A204.1 (cell line): ENCODE results near the gene BTG2.
"Not testable (repeated sequence)": the region's sequence is repeated elsewhere in the genome, so short reads cannot be mapped to it uniquely, and the experiment has no call there.

Experiments
- FAIRE-seq: peaks from 2 replicates; lab custom pipeline; 2012; peaks lifted over from hg19 to GRCh38; lab: Jason Lieb, UNC

The BTG2 gene

GRCh38 chr1:203295796-203296195 is 9.5 kb upstream of the BTG2 start:
- FAIRE-seq = no peak

- FAIRE-seq = no peak
These were observed 8.8 kb upstream of the BTG2 start for GRCh38 chr1:203296460-203297073.

GRCh38 chr1:203299169-203299568 is 6.2 kb upstream of the BTG2 start:
- no peak for FAIRE-seq

- FAIRE-seq = not testable (repeated sequence)
These were observed 5.4 kb upstream of the BTG2 start for GRCh38 chr1:203299719-203300429.

- FAIRE-seq = no peak
These were observed 4.6 kb upstream of the BTG2 start for GRCh38 chr1:203300441-203301330.

GRCh38 chr1:203301331-203301668 is 4.0 kb upstream of the BTG2 start:
- no peak for FAIRE-seq

- FAIRE-seq = no peak
These were observed 2.9 kb upstream of the BTG2 start for GRCh38 chr1:203302456-203302855.

- FAIRE-seq = no peak
These were observed 2.4 kb upstream of the BTG2 start for GRCh38 chr1:203302894-203303293.

GRCh38 chr1:203304391-203304918 is 864 bp upstream of the BTG2 start:
- no peak for FAIRE-seq

- FAIRE-seq = no peak
These were observed 430 bp downstream of the BTG2 start for GRCh38 chr1:203305809-203306088.

GRCh38 chr1:203306089-203306964 is 1.0 kb downstream of the BTG2 start:
- no peak for FAIRE-seq

- no peak for FAIRE-seq
These were observed 1.7 kb downstream of the BTG2 start for GRCh38 chr1:203306965-203307541.

GRCh38 chr1:203307641-203308126 is 2.4 kb downstream of the BTG2 start:
- no peak for FAIRE-seq

- FAIRE-seq = no peak
These were observed 3.1 kb downstream of the BTG2 start for GRCh38 chr1:203308328-203308922.

GRCh38 chr1:203308923-203309331 is 3.6 kb downstream of the BTG2 start:
- FAIRE-seq = no peak

- FAIRE-seq = no peak
These were observed 6.3 kb downstream of the BTG2 start for GRCh38 chr1:203311368-203312301.

GRCh38 chr1:203314025-203314759 is 8.9 kb downstream of the BTG2 start:
- not testable (repeated sequence) for FAIRE-seq

GRCh38 chr1:203316626-203317093 is 11.3 kb downstream of the BTG2 start:
- no peak for FAIRE-seq
